NCI-H1694 (cell line): Measurements from ENCODE around the gene ATXN1.

ENCODE experiments used
- DNase-seq: peaks from one replicate; lab custom pipeline; 2025; lab: John Stamatoyannopoulos, UW

Gene ATXN1

DNA sequence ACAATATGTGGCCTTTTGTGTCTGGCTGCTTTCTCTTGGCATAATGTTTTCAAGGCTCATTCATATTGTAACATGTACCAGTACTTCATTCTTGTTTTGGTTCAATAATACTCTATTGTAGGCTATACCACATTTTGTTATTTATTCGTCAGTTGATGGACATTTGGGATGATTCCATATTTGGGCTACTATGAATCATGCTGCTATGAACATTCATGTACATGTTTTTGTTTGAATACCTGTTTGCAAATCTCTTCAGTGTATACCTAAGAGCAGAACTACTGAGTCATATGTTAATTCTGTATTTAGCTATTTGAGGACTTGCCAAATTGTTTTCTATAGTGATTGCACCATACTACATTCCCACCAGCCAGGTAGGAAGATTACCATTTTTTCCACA, 263.0 kb downstream of the ATXN1 start:
- DNase-seq = no peak

DNA sequence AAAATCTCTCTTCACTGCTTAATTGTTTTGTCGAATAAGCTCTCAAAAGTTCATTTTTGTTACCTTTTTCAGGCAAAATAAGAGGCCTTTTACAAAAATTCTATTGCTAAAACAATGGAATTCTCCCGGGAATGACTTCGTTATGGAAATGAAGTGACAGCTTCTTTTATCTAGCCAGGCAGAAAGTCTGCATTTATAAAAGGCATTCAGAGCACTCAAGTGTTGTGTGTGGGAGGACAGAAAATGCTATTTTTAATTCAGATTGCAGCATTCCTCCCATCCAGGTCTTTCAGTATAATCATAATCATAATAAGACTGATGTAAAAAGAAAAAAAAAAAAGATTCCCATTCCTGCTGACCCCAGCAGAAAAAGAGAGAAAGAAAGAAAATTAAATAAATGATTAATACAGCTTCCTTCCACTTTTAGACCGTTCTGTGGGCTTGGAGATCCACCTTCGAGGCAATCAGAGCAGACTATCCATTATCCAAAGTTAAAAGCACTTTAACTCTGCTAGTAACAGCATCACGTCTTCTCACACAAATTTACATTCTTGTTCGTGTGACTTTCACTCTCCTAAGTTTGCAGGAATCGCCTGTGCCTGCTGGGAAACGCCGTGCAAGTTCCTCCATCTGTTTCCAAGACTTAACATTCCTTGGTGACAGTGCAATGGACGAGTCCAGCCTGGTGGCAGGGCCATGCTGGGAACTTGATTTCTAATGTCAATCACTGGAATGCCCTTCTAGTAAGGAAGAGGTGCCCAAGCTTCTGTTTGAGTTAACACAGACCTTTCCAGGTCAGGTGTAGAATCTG, 264.1 kb downstream of the ATXN1 start:
- DNase-seq = no peak

DNA sequence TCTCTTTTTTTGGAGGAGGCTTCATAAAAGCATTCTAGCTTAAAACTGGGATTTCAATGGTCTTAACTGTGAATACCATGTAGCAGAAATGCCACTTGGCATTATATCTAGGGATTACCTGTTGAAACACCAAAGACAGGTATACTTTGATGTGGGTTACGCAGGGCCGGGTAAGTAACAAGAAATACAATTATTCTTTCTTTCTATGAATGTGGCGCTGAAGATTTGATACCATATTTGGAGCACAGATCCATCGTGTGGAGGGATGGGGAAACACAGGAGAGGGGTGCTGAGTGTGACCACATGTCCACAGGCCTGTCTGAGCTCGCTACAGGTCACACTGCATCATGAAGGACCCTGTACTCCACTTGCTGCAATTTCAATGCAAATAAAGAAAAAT, 265.1 kb downstream of the ATXN1 start:
- no peak for DNase-seq

DNA sequence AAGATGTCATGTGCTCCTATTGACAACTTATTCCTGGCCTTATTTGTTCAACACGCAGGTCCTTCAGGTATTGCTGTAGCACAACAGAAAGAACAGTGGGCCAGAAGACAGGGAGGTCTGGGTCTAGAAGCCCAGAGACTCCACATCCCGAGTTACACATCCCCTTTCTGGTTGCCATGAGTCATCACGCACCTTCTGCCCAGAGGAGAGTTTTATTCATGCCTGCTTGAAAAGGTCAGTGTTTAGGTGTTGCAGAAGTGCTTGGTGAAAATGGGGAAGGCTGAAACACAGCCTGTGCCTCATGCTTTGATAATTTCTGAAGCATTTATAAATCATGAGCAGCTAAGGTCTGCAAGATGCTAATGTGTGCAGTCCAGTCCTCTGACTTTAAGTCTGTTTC, 266.5 kb downstream of the ATXN1 start:
- DNase-seq = no peak

DNA sequence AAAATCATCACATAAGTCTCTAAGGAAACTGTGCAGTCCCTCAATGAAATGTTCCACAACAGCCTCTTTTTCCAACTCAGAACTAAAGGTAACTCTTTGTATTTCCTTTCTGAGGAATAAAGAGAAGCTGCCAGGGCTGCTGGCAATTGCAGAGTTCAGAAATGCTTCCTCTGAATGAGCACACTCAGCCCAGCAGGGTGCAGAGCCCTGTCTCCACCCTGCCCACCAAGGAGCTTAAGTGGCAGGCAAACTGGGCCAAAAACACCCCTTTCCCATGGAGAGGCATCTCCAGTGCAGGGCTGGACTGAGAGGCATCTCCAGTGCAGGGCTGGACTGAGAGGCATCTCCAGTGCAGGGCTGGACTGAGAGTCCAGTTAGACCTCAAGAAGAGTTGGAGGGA, 267.5 kb downstream of the ATXN1 start:
- no peak for DNase-seq

DNA sequence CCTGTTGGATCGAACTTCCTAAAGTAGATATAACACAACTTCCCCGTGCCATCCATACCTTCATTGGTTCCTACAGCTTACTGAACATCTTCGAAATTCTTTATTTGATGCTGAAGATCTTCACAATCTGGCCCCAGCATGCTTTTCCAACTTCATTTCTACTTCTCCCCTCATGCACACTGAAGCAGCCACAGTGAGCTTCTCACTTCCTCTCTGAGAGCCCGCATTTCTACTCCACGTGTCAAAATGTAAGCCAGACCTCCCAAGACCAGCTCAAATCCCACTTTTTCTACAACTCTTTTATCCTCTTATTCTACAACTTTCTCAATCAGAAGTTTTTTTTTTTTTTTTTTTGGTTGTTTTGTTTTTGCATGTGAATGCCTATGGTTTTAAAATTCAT, 268.1 kb downstream of the ATXN1 start:
- no peak for DNase-seq

DNA sequence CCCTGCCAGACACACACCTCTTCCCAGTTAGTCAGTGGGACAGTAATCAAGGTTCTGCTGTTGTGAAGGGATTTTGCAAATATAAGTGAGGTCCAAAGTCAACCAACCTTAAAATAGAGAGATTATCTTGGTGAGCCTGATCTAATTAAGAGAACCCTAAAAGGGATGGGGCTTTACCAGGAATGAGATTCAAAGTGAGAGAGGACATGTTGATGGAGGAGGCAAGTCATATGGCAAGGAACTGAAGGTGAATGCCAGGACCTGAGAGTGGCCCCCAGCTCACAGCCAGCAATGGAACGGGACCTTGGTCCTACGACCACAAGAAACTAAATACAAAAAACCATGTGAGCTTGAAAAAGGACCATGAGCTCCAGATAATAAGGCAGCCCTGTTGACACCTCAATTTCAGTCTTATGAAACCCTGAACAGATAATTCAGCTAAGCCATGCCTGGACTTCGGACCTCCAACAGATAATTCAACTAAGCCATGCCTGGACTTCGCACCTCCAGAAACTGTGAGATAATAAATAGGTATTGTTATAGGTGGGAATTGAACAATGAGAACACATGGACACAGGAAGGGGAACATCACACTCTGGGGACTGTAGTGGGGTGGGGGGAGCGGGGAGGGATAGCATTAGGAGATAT, 269.5 kb downstream of the ATXN1 start:
- no peak for DNase-seq

DNA sequence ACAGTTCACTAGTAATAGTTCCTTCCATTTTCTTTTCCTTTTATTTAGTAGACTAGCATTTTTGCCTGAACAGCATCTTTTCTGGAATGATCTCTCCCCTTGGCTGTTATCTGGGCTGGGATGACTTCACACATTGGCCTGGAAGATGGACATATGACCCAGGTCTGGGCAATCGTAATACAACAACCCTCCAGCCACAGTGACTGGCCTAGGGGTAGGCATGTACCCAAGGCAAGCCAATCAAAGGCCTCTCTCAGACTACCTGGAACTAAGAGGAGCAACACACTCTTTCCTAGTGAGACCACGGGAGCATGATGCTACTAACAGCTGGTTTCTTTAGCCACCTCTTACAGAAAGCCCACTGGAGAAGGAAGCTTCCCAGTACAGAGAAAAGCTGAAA, 270.6 kb downstream of the ATXN1 start:
- DNase-seq = no peak

DNA sequence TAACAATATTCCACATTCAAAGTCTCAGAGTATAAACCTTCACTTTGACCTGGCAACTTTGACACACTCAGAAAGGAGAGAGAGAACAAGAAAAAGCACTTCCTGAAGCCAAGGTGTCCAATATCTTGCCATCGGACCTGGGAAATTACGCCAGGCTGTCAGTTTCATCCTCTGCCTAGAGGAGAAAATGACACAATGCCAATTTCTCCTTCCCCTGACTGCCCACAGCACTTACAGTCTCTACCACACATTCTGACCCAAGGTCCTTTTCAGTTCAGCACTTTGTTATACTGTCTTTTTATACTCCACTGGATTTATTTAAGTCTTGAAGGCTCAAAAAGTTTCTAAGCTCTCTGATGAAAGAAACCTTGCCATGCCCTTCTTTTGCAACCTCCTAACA, 272.4 kb downstream of the ATXN1 start:
- no peak for DNase-seq

DNA sequence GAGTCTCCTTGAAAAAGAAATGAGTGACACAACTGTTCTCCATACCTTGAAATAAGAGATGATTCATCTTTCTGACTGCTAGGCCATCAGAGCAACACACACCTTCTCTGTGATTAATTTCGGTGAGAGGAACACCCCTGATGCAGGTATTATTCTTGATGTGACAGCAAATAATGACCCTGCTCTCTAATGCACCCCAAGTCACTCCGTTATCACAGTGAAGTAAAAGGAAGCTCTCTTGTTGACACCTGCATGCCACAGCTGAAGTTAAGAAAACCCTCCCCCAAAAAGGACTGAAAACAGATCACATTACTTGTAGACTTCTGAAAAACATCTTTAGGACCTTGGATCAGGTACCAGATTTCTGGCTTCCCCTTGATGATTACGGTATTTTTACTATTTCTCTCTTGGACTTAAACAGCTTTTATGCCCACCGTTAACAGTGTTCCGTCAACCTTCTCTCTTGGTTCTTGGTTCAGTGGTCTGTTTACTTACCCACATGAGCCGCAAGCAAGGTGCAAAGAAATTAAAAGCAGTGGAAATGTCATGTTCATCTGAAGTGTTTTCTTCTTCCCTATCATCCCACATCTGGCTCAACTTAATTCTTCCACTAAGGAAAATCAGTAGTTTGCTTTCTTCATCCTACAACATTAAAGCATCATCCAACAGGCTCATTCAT, 273.1 kb downstream of the ATXN1 start:
- DNase-seq = no peak

DNA sequence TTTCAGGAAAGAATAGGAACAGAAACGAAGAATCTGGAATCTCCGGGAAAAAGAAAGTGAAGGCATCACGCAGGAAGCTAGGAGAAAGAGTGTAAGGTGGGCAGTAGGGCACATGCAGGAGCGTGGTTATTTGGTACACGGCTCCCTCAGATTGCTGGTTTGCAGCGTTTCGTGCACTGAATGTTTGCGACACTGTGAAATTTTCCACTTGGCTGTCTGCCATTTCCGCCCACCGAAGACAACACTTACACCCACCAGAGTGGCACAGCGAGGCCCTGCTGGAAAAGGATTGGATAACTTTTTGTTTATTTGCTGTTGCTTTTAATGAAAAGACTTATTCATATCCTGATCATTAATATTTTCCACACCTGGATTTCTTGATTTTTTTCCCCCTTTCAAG, 274.6 kb downstream of the ATXN1 start:
- DNase-seq = no peak

DNA sequence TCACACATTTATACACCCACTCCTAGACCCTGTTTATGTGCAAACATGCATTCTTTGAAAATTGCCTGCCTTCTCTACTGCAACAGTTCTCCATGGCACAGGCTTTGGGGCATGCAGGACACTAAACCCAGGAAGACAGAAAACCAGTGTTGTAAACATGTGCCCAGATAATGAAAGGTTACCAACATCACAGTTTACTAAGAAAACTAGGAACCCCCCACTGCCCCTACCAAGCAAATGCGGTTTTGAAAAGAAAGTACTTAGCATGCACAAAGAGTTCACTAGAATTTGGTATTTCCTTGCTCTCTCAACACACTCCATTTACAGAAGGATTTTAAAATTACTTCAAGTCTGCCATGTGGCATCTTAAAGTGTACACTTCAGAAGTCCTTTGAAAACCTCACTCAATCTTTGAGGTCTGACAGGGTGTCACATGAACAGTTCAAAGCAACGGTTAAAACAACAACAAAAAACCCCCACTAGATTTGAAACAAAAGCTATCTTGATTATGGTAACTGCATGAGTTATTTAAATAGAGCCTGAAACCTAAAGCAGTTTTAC, 277.9 kb downstream of the ATXN1 start:
- DNase-seq = no peak

DNA sequence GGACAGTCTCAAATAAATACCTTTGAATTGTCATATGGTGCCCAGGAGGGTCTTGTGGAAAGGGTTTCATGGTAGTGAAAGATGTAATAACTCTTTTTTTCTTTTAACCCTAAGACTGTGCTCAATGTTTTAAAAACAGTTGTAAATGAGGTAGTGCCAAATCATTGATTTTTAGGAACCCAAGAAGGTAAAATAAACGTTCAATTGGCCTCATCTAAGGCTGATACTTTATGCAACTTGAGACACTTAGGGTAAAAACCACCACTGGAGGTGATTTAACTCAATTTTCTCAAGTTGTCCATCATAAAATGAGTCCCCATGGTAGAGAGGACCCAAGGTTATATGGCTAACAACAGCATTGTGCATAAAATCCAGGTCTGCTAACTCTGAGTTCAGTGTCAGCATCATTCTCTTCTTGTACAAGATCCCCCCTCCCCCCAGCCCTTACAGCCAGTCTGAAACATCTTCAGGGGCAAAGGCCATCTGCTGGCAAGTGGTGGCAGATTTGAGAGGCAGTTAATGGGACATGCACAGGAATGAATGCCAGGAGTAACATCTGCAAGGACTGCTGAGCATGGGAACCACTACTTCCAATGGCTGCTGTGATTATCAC, 278.5 kb downstream of the ATXN1 start:
- DNase-seq = no peak

DNA sequence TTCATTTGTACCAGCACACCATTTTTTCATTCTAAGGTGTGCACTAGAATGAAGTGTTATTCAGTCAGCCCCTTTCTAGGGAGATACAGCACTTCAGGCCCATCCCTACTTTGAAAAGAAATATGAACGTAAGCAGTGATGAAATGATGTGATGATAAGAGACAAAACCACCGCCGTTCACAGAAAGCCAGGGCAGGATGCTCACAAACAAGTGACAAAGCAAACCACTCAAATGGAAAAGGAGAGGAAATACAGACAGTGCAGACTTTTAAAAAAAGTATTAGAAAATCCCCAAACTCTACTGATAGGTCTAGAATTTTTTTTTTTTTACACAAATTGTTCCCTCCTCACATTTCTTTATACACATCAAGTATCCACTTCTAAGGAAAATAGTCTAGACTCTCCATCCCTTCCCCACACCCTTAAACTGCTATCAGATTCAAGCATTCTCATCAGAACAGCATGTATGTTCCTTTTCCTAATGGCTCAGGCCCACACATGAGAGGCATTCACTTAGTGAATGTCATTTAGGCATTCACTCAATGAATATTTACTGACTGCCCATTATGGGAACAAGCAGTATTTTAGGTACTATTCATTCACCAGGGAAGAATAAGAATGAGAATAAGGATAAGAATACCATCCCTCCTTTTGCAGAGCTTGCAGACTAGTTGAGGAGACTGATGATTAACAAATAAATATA, 279.4 kb downstream of the ATXN1 start:
- no peak for DNase-seq

DNA sequence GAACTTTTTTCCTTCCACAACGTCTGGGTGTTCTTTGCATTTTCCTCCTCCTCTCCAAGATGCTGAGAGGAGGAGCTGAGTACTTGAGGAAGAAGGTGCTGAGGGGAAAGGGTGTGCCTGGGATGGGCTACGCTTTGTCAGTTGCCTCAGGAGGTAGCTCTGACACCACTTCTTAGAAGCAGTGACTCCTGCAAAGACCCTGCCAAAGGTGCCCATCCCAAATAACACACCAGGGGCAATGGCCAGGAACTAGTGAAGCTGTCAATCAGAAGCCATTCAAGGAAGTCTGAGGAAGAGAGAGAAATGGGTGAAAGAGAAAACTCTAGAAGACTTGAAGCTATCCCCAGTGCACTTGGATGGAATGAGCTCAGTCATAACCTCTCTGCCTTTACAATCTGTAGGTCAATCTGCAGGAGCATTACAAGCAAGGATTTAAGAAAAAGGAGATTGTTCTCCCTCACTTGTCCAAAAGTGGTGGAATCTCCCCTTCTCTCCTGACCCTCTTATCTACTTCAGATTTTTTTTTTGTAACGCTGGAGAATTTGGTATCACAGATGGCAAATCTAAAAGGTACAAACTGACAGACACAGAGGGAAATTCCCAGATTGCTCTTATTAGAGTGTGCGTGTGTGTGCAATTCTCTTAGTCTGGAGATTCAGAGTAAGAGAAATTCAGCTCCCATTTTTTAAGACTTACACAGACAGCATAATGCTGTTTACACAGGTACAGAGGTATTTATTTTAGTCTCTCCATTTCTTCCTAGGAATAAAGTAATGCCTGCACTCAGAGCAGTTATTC, 280.3 kb downstream of the ATXN1 start:
- DNase-seq = no peak

DNA sequence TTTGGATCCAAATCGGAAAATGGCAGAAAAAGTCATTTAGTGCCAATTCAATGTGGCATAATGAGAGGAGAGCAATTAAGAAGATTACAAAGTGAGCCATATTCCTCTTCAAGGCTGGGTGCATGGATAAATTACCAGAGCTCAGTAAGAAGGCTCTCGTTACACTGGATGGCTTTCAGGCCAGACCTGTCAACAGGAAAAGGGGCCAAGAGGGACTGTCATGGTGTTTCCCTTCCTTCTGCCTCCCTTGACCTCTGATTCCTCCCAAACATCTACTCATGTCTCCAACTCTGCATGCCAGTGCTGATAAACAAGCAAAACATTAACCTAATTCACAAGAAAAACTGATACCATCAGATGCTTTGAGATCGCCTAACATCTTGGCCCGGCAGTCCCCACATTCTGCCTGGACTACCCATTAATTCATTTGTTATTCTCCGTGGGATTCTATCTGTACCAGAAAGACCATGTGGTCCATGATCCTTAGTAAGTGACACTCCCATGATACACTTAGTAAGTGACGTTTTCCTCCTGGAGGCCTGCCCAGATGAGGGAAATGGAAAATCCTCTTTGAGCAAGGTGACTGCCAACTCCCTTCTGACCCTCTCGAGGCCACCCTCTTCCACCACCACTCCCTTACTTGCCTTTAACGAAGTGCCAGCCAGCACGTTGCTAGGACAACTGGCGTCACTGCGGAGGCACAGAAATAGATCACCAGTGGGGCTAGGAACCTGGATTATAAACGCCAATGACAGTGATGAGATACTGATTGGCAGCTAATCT, 283.7 kb downstream of the ATXN1 start:
- no peak for DNase-seq

DNA sequence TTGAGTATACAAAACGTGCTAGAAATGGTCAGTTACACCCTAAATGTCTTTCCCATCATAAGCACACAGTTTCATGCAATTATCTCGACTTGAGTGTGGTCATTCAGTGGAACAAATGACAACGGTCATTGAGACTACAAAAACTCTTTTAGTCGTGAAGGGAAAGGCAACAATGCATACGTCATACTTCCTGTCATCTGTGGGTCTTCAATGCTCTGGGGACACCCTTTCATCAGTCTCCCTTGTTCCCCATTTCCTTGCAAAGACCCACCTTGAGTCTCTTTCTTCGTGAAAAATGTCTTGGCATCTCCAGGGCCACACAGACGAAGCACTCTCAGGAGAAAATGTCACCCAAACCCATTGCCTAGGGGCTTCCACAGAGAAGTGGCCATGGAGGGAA, 284.4 kb downstream of the ATXN1 start:
- DNase-seq = no peak

DNA sequence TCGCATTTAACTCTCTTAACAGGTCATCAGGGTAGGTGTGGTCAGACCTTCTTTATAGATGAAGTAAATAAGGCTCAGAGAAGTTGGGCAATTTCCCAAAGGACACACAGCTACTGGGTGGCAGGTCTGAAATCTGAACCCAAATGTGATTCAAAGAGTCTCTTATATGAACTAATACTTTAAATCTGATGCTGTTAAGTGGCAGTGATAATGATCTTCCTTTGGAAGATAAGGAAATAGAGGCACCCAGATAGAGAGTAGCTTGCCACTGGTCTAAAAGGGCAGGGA, 285.8 kb downstream of the ATXN1 start:
- no peak for DNase-seq

DNA sequence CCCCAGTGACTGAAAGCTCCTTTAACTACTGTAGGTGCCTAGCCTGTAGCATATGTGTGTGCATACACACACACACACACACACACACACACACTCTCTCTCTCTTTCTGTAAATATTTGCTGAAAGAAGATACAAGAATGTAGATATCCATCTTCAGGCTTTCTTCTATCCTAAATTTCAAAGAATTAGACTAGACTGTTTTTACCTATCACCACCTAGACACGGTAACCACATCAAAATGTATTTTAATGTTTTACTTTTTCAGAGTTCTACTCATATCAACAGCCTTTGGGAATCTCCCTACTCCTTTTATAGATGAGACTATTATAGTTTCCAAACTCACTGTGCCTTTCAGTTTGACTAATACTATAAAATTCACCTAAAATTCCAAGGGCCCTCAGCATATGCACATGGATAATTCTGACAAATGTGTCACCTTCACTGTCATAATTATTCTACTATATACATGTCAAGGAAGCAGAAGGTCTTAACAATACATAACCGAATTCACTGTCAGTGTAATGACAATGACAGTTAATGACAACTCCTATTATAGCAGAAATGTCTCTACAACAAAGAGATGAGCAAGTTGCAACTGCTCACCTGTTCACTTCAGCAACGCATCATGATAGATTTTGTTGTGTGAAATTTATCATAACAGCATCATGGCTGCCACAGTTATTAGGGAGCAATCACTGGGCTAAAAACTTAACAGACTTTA, 286.3 kb downstream of the ATXN1 start:
- no peak for DNase-seq
